ENCODE results near the gene ACOT12. TPM values are rescaled to one million over a fixed set of nuclear protein-coding genes. Genes with fewer than 3 reads are reported as not detected.

ACOT12 gene
- total and polyA plus RNA-seq, 2 of the 13 experiments (the other 11 are each of a cell fraction or from before 2014, with no cell fraction given), result not detected

GRCh38 chr5:81371354-81371876 lies 22.5 kb downstream of the ACOT12 start (continued):
- TF ChIP-seq AGO1 (IDR thresholded peaks at IDR 0.05; ENCODE audit: low read depth, low read length, poor library complexity, severe bottlenecking) (no peak), ZNF703 (CRISPR knock-in tag; IDR thresholded peaks at IDR 0.05; ENCODE audit: borderline replicate concordance) (no peak), MYPOP (CRISPR knock-in tag; IDR thresholded peaks at IDR 0.05) (peak; percentile 50; the same call in 1 of the 2 replicates), TP53 (CRISPR knock-in tag; conservative IDR thresholded peaks at IDR 0.05) (no peak), ZNF644 (CRISPR knock-in tag; IDR thresholded peaks at IDR 0.05; ENCODE audit: low read depth) (no peak), ZNF496 (CRISPR knock-in tag; IDR thresholded peaks at IDR 0.05; ENCODE audit: insufficient replicate concordance) (no peak), TOE1 (CRISPR knock-in tag; IDR thresholded peaks at IDR 0.05) (no peak), ZNF367 (CRISPR knock-in tag; IDR thresholded peaks at IDR 0.05; ENCODE audit: borderline replicate concordance) (no peak), ZNF318 (CRISPR knock-in tag; IDR thresholded peaks at IDR 0.05) (no peak), ZNF776 (CRISPR knock-in tag; IDR thresholded peaks at IDR 0.05) (no peak), EED (CRISPR knock-in tag; IDR thresholded peaks at IDR 0.05) (no peak), TFAP4 (IDR thresholded peaks at IDR 0.05; ENCODE audit: borderline replicate concordance, low read depth) (peak; percentile 49; the same call in 1 of the 2 replicates)
- TF ChIP-seq, protein P1, sequence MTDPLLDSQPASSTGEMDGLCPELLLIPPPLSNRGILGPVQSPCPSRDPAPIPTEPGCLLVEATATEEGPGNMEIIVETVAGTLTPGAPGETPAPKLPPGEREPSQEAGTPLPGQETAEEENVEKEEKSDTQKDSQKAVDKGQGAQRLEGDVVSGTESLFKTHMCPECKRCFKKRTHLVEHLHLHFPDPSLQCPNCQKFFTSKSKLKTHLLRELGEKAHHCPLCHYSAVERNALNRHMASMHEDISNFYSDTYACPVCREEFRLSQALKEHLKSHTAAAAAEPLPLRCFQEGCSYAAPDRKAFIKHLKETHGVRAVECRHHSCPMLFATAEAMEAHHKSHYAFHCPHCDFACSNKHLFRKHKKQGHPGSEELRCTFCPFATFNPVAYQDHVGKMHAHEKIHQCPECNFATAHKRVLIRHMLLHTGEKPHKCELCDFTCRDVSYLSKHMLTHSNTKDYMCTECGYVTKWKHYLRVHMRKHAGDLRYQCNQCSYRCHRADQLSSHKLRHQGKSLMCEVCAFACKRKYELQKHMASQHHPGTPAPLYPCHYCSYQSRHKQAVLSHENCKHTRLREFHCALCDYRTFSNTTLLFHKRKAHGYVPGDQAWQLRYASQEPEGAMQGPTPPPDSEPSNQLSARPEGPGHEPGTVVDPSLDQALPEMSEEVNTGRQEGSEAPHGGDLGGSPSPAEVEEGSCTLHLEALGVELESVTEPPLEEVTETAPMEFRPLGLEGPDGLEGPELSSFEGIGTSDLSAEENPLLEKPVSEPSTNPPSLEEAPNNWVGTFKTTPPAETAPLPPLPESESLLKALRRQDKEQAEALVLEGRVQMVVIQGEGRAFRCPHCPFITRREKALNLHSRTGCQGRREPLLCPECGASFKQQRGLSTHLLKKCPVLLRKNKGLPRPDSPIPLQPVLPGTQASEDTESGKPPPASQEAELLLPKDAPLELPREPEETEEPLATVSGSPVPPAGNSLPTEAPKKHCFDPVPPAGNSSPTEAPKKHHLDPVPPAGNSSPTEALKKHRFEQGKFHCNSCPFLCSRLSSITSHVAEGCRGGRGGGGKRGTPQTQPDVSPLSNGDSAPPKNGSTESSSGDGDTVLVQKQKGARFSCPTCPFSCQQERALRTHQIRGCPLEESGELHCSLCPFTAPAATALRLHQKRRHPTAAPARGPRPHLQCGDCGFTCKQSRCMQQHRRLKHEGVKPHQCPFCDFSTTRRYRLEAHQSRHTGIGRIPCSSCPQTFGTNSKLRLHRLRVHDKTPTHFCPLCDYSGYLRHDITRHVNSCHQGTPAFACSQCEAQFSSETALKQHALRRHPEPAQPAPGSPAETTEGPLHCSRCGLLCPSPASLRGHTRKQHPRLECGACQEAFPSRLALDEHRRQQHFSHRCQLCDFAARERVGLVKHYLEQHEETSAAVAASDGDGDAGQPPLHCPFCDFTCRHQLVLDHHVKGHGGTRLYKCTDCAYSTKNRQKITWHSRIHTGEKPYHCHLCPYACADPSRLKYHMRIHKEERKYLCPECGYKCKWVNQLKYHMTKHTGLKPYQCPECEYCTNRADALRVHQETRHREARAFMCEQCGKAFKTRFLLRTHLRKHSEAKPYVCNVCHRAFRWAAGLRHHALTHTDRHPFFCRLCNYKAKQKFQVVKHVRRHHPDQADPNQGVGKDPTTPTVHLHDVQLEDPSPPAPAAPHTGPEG (CRISPR knock-in tag; IDR thresholded peaks at IDR 0.05), result no peak
